OCI-LY7 (cell line): ENCODE data around the gene PPP3CA.

ENCODE experiments used
- CTCF ChIP-seq: fragments of 200-600 bp; sonication (generic); conservative IDR thresholded peaks from 2 replicates; pipeline ENCODE4 v1.5.1; 2014; ENCODE audit warnings: mild to moderate bottlenecking, antibody characterized with exemption, low read length, moderate library complexity, mixed read lengths
- EZH2phosphoT487 ChIP-seq: fragments of 200-600 bp; sonication (generic); IDR thresholded peaks from 2 replicates; pipeline ENCODE4 v1.6.1; 2018; ENCODE audit warnings: low read depth, borderline replicate concordance, mild to moderate bottlenecking, mixed run types, antibody characterized with exemption, low read length, moderate library complexity, mixed read lengths

DNA sequence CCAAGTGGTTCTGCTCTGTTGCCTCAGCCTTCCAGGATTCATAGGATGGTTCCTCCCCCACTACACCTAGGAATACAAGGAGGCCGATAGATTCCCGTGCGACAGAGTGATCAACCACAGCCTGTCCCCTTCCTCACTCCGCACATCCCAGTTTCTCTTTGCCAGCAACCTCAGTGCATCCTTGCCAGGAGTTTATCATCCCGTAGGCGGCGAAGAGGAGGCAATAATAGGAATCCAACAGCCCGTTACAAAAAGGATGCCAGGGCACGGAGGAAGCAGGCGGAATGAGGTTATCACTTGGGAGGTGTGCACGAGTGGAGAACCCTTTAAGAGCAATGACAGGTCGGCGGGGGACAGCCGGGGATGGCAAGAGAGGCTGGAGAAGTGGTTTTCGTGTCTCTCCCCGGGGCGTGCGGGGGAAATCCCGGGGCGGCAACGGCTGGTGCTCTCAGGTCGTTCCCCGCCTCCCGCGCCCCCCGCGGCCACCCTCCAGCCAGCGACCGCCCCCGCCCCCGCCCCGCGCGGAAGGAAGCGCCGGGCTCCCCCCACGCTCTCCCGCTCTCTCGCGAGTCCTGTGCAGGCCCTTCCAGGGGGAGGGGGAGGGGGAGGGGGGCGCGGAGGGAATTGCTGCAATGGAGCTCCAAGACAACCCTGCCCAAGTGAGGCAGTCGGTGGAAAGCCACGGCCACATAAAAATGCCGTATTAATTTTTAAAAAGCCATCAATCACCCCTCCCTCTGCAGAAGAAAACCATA lies 1.6 kb downstream of the PPP3CA start:
- no peak for TF ChIP-seq CTCF
- no peak for TF ChIP-seq EZH2phosphoT487
